ENCODE measurements around the gene KRTAP11-1.

- TF ChIP-seq CTCF (IDR thresholded peaks at IDR 0.05), result peak in 4 of 12 donors; percentile 8 to 35 (median 18)
- no peak for TF ChIP-seq POLR2A (IDR thresholded peaks at IDR 0.05)
These were observed 42.1 kb downstream of the KRTAP11-1 start for GRCh38 chr21:30839304-30839703.
